GM23248 (cell line): ENCODE measurements around the gene PPP2R2B.

ENCODE experiments used
- EZH2 ChIP-seq: fragments of 200-600 bp; sonication (generic); IDR thresholded peaks from 2 replicates; pipeline ENCODE4 v1.6.1; 2018; ENCODE audit warnings: antibody characterized with exemption, mild to moderate bottlenecking; ENCODE audit not compliant: insufficient read depth, poor library complexity, severe bottlenecking
- EZH2phosphoT487 ChIP-seq: fragments of 200-600 bp; sonication (generic); IDR thresholded peaks from 2 replicates; pipeline ENCODE4 v1.6.1; 2018; ENCODE audit warnings: antibody characterized with exemption, moderate library complexity, mild to moderate bottlenecking, low read depth; ENCODE audit not compliant: insufficient read depth

DNA sequence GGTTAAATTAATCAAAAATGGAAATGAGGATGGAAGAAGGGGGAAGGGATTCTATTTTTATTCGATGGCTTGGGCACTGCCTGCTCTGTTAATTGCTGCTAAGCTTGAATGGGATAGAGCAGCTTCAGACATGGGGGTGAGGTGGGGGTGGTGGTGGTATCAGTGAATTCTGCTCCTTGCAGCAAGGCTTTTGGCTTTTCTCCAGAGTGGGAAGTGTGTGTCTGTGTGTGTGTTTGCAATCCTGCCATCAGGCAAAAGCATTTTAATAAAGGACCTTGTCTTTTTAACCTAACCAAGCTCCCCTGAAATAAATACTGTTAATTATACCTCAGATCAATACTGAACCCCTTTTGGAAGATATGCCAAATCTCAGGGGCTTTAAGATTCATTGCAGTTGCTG is 251.6 kb downstream of the PPP2R2B start:
- TF ChIP-seq EZH2, result no peak
- TF ChIP-seq EZH2phosphoT487, result no peak
